GM12891 (cell line): ENCODE measurements around the gene POLG.

Experiments
- PAX5 ChIP-seq: IDR thresholded peaks from 2 replicates; pipeline ENCODE4 v1.6.1; 2011; ENCODE audit warnings: low read length, moderate library complexity, mild to moderate bottlenecking; ENCODE audit not compliant: insufficient read depth, severe bottlenecking
- POLR2A ChIP-seq: IDR thresholded peaks from 2 replicates; pipeline ENCODE4 v1.6.1; 2011; ENCODE audit warnings: low read depth, low read length, control low read depth
- POLR2AphosphoS5 ChIP-seq: IDR thresholded peaks from 2 replicates; pipeline ENCODE4 v1.6.1; 2011; ENCODE audit warnings: low read depth, low read length, control low read depth
- POU2F2 ChIP-seq: IDR thresholded peaks from 2 replicates; pipeline ENCODE4 v1.6.1; 2011; ENCODE audit warnings: low read depth, mild to moderate bottlenecking, control low read depth, low read length, moderate library complexity
- SPI1 ChIP-seq: IDR thresholded peaks from 2 replicates; pipeline ENCODE4 v1.6.1; 2011; ENCODE audit warnings: low read depth, low read length, control low read depth
- TAF1 ChIP-seq: IDR thresholded peaks from 2 replicates; pipeline ENCODE4 v1.6.1; 2011; ENCODE audit warnings: low read depth, low read length, control low read depth

DNA sequence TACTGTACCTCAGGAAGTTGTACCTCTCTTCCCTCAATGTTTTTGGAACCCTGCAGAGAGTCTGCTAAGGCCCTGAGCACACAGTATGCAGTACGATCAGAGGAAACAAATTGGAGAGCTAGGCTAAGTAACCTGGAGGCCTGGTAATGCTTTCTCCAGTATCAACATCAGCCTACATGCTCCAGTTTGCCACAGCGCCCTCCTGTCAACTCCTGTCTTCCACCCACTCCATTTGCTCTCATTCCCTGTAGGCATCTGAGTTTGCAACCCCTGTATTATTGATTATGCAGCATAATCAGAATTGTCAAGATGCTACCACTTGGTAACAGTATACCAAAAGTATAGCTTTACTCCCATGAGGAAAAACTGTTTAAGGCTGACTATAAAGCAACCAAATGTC is 14.4 kb downstream of the POLG start:
- TF ChIP-seq POLR2A (no peak), POLR2AphosphoS5 (no peak), PAX5 (no peak), TAF1 (no peak), SPI1 (no peak), POU2F2 (no peak)
